ENCODE measurements around the gene TBC1D22A.
"Not testable (repeated sequence)": the region's sequence is repeated elsewhere in the genome, so short reads cannot be mapped to it uniquely, and the experiment has no call there.

TBC1D22A gene

DNA sequence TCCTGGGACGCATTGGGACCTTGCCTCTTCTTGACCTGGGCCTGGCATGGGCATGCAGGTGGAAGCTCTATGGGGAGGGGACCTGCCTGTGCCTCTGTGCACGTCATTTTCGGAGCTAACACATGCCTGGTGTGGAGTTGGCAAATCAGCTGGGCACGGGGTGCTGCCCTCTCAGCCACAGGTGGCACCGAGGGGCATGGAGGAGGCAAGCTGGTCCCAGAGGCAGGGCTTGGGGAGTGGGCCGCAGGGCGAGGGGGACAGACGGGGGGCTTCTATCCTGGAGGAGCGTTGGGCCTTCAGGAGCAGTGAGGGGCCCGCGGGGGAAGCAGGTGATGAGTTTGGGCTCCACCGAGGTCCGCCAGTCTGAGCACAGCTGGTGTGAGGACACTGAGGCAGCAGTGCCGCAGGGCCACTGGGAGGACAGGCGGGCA, 362.0 kb downstream of the TBC1D22A start:
- DNase-seq (ENCODE audit: low spot score), result no peak

DNA sequence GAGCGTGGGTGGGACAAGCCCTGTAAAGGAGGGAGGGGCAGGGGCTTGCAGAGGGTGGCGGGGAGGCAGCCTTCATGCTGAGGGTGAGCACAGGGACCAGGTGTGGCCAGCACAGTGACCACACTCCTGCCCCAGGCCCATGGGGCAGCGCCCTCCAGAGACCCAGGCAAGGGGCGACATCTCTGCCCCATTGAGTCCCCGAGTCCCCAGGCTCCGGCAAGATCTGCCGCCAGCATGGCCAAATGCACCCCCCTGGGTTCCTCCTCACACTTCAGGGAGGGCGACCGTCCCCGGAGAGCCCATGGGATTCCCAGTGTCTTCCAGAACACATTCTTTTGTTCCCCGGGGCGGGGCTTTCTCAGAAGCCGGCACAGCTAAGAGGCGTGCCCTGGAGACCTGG, 362.5 kb downstream of the TBC1D22A start:
- no peak for DNase-seq (ENCODE audit: low spot score)

DNA sequence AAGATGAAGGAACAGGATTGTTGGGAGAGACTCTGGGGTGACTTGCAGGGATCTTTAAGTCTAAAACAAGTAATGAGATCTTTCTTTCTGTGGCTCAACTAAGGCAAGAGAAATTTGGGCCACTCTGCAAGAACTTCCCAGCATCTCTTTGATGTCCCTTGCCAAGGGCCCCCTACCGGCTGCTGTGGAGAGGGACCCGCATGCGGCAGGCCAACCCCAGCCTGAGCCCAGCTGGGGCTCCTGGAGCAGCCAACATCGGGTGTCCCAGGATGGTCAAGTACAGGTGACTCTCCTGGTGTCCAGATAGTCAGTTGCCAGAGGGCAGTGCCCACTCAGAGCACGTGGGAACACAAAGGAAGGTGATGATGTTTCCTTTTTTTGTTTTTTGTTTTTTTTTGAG, 363.2 kb downstream of the TBC1D22A start:
- DNase-seq (ENCODE audit: low spot score), result peak; percentile 48

DNA sequence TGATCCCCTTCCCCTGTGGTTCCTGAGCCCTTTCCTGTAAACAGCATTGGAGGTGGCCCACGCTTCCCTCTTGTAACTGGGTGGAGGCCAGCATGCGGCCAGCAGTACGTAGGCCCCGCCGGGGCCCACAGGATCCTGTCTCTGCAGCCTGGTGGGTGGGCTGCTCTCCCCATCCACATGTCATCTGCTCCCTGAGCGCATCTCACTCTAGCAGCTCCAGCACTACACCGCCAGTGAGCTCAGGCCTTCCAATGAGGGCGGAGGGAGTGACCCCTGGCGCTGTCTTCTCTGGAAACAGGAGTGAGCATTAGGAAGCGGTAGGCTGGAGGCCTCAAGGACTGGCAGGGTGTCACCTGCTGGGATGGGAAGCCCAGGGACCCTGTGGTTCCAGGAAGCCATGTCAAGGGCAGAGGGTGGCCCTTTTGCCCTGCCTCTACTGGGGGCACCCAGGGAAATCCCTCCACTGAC, 363.9 kb downstream of the TBC1D22A start:
- no peak for DNase-seq (ENCODE audit: low spot score)

DNA sequence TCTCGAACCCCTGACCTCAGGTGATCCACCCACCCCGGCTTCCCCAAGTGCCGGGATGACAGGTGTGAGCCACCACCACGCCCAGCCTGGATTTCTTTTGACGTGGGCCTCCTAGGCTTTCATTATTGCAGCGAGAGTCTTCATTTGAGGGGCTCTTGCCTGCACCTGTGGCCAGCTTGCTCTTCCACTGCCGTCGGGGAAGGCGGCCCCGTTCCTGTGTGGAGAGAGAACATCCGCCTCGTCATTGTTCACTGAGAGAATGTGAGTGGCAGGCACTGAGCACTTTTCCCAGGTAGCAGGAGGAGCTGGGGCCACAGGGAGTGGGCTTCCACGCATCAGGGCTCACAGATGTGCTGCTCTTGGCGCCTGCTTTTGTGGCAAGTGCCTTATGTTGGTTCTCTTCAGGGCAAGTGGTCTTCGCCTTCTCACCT, 365.0 kb downstream of the TBC1D22A start:
- DNase-seq (ENCODE audit: low spot score), result no peak

DNA sequence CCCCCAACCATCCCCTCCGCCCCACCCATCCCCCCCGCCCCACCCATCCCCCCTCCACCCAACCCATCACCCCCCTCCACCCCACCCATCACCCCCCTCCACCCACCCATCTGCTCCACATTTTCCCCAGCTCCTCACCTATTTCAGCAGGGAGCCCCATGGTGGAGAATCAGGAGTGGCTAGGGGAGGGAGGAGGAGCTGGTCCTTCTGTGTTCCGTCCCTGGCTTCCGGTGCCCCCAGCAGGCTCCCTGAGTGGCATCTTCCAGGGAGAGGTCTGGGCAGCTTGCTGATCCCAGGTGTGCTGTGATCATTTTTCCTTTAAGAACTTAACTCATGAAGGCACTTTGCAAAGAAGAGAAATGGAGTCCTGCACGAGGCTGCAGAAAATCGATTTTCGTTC, 365.8 kb downstream of the TBC1D22A start:
- no peak for DNase-seq (ENCODE audit: low spot score)

DNA sequence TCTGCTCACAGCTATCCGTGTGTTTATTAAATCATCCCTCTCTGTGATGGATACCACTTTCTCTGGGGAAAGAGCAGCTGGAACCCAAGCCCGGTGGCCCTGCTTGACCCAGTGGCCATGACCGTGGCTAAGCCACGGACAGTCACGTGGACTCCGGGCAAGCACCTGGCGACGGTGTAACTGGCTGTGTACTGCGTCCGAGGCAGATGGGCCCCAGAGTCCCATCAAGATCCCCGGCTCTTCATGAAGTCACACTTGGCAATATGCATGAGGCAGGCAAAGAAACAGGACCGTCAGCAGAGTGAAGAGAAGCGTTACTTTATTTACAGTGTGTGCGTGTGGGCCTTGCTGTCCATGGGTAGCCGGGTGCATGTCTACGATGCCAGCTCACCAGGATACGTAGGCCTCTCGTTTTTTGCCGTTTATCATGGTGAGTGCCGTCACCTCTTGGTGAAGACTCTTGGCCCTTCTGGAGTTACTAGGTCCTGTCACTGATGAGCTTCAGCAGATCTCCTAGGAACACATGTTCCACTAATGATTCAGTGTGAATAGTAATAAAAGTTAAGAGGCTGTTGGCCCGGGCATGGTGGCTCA, 366.3 kb downstream of the TBC1D22A start:
- no peak for DNase-seq (ENCODE audit: low spot score)

DNA sequence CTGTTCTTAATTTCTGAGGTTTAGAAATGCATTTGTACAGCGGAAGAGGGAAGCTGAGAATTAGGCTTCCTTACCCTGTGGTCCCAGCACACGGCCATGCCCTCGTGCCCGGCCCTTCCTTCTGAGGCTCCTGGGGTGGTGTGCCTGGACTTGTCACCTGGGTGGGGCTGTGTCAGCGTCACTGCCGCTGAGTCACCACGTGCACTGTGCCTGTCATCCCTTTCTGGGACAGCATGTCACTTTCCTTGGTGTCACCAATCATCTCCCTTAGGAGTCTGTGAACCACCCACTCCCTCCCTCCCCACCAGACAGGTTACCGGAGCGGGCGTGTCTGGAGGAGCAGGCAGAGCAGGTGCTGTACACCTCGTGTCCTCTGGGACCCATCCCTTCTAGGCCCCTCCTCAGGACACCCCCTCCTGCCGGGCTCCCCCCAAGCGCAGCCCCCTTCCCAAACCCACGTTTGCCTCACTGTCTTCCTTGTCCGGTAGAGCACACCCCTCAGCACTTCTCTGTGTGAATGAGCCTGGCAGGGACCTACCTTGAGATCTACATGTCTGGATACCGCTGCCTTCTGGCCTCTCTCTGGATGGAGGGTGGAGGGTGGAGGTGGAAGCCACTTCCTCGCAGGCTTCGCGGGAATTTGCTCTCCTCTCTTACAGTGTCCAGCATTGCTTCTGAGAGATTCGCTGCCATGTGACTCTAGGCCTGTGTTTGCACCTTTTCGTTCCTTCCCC, 367.6 kb downstream of the TBC1D22A start:
- peak; percentile 26 for DNase-seq (ENCODE audit: low spot score)

DNA sequence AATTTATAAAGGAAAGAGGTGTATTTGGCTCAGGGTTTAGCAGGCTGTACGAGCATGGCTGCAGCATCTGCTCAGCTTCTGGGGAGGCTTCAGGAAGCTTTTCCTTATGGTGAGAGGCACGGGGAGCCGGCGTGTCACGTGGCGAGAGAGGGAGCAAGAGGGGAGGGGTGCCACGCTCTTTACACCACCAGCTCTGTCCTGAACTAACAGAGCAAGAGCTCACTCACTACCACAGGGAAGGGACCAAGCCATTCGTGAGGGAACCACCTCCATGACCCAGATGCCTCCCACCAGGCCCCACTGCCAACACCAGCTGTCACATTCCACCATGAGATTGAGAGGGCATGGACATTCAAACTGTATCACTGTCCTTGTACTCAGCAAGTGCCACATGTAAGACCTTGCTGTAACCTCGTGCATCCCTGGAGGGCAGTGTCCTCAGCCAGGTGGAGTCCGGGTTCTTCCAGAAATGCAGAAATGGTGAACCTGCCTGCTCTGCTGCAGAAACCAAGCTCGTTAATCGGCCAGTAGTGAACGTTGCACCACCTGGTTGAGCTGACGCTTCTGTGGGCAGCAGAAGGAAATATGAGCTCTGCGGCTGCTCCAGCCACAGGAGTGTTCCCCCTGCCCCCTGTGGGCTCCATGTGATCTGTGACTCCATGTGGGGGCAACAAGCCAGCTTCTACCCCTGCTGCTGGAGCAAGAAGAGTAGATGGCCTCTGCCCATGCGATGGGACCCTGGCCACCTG, 368.6 kb downstream of the TBC1D22A start:
- no peak for DNase-seq (ENCODE audit: low spot score)

DNA sequence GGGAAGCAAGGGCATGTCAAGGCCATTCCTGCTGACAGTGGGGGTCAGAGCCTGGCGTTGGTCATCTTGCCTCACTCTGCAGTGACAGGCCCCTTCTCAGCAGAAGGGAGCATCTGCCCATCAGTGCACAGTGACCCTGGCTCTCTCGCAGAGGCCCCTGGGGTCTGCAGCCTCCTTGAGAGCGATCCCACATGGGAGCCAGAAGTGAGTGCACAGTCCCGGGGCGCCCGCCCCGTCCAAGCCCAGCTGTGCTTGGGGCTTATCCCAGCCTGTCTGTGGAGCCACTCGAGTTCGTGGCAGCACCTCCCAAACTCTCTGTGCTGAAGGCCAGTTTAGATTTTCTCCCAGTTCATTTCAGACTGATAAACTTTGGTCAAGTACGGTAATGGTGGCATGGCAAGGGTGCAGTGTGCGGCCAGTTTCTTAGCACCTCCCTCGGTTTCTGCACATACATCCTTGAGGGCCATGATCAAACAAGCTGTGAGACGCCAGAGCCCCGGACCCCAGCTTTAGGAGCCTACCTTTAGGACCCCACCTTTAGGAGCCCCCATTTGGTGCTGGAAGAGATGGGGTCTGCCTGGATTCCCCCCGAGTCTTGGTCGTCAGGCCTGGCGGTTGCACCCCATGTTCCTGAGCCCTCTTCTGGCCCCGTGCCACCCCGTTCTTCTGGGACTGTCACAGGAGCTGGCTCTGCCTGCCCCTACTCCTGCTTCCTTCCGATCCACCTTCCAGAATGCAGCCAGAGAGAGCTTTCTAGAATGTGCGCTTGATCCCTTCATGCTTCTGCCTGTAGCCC, 369.4 kb downstream of the TBC1D22A start:
- no peak for DNase-seq (ENCODE audit: low spot score)

DNA sequence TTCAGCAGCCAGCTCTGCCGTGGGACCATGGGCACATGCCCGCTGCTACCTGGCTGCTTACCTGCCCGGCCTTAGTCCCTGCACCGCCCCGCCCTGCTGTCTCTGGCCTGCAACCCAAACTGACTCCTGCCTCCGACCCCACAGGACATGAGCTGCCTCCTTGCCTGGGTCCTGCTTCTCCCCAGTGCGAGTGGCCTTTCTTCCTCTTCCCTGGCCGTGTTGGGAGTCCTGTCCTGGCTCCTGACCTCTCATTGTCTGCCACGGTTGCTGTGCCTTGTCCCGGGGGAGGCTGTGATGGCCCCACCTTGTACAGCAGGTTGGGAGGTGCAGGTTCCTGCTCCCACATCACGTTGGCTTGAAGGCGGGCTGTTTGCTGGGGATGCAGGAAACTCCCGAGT, 370.0 kb downstream of the TBC1D22A start:
- DNase-seq (ENCODE audit: low spot score), result no peak

DNA sequence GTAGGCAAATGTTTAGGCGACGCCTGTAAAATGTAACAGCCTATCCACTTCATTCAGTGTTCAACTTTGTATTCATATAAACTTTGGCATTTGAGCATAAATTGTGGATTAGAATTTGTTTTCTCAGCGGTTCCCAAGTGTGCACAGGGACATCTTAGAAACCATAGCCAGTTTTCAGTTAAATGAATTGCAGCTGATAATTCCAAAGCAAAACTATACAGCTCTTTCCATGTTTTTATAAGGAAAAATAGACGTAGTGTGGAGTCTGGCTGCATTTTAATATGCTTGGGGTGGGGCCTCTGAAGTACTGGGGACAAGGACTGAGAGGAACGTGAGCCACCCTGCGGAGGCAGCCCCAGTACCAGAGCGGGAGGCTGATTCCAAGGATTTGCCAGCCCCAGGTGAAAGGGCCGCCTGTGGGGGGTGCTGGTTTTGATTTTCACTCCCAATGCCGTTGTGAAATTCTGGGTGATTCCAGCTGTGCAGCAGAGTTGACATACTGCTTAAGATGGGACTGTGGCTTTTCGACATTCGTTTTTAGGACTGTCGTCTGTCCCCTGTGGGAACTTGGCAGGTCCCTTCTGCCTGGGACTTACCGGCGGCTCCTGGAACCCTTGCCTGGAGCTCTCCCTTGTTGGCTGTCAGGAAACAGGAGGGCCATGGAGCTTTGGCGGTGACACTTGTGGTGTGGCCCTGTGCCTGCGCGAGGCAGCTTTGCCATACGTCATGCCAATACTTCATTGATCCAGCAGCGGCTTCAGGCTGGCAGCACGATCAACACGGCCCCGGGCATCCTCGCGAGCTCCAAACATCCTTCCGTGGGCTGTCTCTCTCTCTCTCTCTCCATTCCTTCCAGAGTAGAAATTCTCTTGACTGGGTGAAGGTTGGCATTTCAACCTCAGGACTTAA, 370.9 kb downstream of the TBC1D22A start:
- no peak for DNase-seq (ENCODE audit: low spot score)

DNA sequence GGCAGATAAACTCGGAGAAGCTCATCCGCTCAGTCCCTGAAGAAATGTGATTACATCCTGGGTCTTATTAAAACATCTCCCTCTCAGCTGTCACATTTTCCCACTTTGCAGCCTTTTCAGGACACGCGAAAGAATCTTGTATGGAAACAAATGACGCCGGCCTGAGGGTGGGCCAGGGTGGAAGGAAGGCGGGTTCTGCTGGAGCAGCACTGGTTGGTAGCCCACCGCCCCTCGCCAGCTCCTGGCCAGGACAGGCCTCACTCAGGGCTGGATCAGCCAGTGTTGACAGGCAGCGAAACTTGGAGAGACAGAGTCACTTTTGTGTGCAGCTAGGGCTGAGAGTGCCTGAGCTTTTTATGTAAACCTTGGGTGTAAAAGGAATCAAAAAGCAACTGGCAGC, 371.8 kb downstream of the TBC1D22A start:
- DNase-seq (ENCODE audit: low spot score), result no peak

DNA sequence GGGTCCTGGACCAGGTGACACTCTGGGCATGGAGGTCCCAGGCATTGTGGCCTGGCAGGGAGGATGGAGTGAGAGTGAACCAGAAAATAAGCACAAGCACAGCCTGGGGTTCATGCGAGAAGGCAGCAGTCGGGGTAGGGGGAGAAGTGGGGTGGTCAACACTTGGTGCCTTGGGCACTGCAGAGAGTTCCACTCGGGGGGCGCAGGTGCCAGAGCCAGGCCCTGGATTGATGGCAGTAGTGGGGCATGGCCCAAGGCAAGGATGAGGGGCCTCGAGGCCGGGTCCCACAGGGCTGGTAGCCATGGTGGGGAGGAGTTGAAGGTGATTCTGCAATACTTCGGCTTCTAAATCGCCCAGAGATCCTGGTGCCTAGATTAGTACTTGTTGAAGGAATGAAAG, 372.9 kb downstream of the TBC1D22A start:
- DNase-seq (ENCODE audit: low spot score), result no peak

DNA sequence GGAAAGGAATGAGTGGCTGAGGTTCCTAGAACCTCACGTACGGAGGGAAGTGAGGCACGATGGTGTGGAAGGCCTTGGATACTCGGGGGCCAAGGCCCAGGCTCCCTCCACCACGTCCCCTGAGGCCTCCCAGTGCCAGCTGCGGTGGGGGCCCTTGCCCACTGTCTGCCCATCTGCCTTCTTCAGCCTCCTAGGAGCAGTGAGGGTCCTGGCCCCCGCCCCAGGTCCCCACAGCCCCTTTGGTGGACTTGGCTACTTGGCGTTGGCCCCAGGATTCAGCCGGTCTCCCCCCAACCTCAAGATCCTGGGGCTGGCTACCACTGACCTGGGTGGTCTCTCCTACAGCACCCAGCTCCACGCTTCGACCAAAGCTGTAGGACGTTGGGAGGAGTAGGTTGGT, 373.6 kb downstream of the TBC1D22A start:
- DNase-seq (ENCODE audit: low spot score), result no peak

DNA sequence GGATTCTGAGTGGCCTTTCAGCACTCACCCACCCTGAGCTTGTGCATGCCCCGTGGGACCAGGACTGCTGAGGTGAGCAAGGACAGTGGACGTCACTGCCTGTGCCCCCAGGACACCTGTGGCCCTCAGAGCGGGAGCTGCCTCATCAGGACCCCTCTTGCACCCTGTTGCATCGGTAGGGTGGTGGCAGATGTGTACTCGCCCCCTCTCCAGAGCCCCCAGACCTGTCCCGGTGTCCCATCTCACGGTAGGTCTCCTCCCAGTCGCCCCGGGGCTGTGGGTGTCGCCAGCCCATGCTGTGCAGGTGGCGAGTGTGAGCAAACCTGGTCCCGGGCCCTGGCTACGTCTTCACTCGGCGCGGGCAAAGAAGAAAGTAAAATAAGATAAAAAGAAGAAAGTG, 374.2 kb downstream of the TBC1D22A start:
- DNase-seq (ENCODE audit: low spot score), result no peak

DNA sequence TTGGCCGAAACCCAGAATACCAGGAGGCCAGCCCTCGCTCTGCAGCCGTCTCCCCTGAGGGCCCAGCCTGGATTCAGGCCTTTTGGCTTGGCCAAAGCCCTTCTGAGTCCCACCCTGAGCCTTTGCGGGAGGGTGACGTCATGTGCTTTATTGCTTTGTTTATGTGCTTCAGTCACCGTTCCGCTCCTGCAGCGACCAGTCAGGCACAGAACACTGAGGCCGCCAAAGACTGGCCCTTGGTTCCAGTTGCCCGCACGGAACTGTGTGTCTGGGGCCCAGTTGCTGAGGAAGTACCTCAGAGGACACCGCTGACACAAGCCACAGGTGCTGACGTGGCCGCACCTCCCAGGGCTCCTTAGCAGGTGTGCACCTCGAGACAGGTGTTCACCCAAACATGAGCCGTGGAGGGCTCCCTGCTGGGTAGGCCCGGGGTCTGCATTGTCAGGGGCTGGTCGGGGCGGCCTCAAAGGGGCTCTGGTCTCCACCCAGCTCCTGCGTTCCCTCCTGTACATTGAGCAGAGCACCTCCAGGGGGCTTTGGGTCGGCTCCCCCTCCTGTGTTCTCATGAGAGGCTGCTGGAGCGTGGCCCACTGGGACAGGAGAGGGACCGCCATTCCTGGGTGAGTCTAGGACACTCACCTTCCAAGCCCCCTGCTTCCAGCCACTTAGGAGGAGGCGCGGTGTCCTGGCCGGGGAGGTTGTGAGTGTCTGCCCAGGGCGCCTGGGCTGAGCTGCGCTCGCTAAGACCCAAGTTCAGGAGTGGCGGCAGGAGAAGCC, 376.8 kb downstream of the TBC1D22A start:
- no peak for DNase-seq (ENCODE audit: low spot score)

DNA sequence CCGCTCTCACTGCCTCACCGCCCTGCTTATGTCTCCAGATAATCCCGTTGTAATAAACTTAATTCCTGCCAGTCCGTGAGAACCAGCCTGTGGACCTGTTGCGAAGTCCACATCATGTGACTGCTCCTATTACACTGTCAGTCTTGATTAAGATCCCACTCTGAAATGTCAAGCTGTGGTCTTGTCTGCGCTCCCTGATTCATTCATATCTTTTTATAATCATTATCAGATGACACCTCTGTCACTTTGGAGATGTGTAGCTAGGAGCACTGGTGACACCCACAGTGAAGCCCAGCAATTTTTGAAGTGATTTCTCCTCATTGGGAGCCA, 377.3 kb downstream of the TBC1D22A start:
- no peak for DNase-seq (ENCODE audit: low spot score)

DNA sequence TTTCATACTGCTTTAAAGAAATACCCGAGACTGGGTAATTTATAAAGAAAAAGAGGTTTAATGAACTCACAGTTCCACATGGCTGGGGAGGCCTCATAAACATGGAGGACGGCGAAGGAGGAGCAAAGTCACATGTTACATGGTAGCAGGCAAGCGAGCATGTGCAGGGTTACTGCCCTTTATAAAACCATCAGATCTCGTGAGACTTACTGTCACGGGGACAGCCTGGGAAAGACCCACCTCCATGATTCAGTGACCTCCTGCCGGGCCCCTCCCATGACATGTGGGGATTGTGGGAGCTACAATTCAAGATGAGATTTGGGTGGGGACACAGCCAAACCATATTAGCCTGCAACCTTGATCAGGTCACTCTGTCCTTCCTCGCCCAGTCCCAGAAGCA, 378.5 kb downstream of the TBC1D22A start:
- not testable (repeated sequence) for DNase-seq (ENCODE audit: low spot score)

DNA sequence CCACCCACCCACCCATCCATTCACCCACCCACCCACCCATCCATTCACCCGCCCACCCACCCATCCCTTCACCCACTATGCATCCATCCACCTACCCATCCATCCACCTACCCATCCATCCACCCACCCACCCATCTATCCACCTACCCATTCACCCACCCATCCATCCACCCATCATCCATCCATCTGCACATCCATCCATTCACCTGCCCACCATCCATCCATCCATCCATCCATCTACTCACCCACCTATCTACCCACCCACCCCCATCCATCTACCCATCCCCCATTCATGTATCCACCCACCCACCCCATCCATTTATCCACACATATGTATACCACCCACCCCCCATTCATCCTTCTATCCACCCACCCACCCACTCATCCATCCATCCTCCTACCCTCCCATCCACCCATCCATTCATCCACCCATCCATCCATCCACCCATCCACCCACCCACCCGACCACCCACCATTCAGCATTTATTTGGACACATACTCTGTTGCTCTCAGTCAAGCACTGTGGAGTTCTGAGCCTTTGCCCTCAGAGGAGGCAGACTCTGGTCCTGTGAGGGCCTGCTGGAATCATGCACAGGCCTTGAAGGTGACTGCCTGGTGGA, 380.1 kb downstream of the TBC1D22A start:
- no peak for DNase-seq (ENCODE audit: low spot score)

Data from hepatic stellate cell (primary cell).